Liver (tissue), 2 donors: ENCODE results near the gene DLK2.

Experiments
- GABPA ChIP-seq, 2 donors: IDR thresholded peaks in 1 of 2; conservative IDR thresholded peaks in 1 of 2; 2 replicates each; pipeline ENCODE4 v1.6.1; 2016; ENCODE audit warnings: antibody characterized with exemption in 2 of 2, mild to moderate bottlenecking in 1 of 2, moderate library complexity in 1 of 2
- RAD21 ChIP-seq, 2 donors: IDR thresholded peaks; 2 replicates each; pipeline ENCODE4 v1.6.1; 2016; ENCODE audit warnings: antibody characterized with exemption in 2 of 2, mild to moderate bottlenecking in 2 of 2
- SP1 ChIP-seq: IDR thresholded peaks from 2 replicates; pipeline ENCODE4 v1.6.1; 2018; ENCODE audit warnings: antibody characterized with exemption, mild to moderate bottlenecking
- donor health status: healthy.

DNA sequence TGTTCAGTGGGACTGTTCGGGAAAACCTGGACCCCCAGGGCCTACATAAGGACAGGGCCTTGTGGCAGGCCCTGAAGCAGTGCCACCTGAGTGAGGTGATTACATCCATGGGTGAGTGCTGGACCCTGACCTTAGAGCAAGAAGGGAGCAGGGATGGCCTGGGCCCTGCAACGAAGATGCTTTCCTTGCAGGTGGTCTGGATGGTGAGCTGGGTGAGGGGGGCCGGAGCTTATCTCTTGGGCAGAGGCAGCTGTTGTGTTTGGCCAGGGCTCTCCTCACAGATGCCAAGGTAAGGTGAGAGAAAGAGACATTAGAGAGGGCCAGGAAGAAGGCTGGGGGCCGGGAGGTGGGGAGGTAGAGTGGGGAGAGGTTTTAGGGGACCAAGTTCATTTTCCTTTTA, 6.4 kb downstream of the DLK2 start:
- TF ChIP-seq RAD21 (IDR thresholded peaks at IDR 0.05) (no peak), SP1 (no peak), GABPA (IDR thresholded peaks at IDR 0.05 in 1 of 2, conservative IDR thresholded peaks at IDR 0.05 in 1 of 2) (no peak)
